ENCODE results near the gene RNF41.
"Not testable (repeated sequence)": the region's sequence is repeated elsewhere in the genome, so short reads cannot be mapped to it uniquely, and the experiment has no call there.

Gene RNF41

DNA sequence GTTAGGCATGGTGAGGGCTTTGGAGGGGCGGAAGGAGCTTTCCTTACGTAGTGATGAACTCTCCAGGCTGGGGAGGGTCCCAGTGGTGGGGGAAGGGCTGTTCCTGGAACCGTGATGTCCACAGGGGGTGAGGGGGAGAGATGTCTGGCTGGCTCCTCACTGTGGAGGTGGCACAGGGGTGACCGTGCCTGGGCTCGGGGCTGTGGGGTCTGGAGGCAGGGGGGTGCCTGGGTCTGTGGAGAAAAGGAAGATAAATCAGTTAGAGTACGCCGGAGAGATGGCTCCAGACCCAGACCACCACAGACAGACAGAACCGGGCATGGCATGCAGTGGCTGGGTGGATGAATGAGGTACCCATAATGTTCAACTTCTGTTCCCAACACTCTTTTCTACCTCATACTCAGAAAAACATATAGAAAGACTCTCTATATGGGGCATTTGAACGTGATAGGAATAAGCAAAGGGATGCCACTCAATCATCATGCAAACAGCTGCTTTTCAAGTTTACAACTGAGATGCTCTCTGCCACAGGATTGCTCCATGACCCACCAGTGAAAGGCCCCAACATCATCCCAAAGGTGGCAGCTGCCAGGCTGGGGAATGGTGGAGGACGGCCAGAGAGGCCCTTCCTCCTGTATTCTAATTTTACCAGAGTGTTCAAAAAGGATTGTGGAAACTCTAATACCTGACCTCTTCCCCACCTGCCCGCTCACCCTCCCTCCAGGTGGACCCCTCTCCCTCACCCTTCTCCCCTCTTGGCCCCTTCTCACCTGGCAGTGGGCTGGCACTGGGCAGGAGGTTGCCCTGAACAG is 58.0 kb downstream of the RNF41 start:
- no peak for DNase-seq

DNA sequence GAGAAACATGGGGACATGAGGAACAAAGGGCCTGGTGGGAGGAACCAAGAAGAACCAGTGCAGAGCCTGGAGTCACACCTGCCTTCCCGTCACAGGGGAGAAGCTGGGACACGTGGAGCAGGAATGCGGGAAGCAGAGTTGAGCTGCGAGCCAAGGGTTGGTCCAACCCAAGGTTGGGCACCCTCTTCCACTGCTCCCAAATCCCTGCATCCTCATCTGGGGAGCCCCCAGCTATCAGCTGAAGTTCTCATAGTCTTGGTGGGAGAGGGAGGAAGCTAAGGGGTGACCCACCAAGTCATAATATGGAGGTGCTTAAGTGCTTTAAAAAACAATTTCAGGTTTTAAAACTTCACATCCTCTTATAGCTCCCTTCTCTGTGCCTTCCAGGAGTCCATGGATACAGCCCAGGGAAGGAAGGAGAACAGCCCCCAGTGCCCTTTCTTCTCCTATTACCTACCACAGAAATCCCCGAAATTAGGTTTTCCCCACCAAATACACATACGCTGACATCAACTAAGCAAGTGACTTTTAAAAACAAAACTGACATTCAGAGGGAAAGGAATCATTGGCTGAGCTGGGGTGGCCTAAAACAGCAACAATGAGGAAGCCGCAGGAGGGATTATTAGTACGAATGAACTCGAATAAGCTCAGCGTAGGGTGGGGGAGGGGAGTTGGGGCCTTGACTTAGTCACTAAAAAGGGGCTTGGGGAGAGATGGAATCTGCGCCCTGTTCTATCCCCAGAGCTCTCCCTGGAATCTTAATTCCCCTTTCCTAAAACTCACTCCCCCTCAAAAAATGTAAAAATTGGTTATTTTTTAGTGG is 59.0 kb downstream of the RNF41 start:
- no peak for DNase-seq

DNA sequence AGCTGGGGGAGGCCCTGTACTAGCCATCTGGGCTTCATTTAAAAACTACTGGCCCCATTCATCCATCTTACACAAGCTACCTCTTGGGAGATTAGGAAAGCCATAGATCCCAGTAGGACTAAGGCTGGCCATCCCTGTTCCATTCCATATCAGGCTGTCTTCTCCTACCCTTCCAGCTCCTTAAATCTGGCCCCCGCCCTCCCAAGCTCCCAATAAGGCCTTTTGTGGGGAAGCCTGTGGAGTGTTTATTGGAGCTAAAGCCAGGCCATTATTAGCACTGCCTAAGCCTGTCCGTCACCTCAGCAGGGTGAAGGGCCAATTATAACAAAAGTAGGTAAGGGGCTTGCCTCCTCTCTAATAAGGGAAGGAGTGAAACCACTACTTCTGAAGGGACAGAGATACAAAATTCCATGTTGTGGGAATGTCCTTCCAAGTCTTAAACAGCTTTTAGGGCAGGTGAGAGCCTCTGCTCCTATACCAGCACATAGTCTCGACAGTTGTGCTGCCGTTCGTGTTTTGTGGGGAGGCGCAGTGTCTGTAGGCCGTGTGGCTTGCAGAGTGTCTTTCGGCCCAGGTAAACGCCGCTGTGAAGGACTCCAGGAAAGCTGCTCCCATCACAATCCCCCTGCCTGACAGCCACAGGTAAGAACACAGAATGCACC is 59.9 kb downstream of the RNF41 start:
- DNase-seq: no peak

DNA sequence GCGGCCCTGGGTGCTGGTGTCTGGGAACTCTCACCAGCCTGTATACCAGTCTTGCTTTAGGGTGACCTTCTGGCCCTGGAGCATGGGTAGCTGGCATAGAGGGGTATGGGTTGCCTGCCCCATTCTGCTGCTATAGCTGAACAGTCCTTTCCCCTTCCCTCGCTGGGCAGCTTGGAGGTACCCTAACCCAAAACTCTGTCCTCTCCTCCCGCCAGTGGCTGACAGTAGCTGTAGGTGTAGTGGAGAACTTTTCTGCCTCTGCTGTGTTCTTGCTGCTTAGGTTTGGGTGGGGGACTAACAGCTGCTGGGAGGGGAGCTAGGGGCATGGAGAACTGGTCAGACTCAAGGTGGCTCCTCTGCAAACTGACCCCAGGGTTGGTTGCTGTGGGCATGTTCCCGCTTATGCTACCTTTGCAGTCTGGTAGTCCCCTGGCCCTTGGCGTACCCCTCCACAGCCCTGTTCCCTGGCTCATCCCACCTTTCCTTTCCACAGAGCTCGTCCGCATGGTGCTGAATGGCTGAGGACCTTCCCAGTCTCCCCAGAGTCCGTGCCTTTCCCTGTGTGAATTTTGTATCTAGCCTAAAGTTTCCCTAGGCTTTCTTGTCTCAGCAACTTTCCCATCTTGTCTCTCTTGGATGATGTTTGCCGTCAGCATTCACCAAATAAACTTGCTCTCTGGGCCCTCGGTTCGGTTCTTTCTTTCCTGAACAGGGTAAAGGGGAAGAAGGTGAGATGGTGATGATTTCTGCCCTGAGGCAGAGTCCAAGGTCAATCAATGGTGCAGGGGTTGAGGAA is 60.6 kb downstream of the RNF41 start:
- DNase-seq: no peak

DNA sequence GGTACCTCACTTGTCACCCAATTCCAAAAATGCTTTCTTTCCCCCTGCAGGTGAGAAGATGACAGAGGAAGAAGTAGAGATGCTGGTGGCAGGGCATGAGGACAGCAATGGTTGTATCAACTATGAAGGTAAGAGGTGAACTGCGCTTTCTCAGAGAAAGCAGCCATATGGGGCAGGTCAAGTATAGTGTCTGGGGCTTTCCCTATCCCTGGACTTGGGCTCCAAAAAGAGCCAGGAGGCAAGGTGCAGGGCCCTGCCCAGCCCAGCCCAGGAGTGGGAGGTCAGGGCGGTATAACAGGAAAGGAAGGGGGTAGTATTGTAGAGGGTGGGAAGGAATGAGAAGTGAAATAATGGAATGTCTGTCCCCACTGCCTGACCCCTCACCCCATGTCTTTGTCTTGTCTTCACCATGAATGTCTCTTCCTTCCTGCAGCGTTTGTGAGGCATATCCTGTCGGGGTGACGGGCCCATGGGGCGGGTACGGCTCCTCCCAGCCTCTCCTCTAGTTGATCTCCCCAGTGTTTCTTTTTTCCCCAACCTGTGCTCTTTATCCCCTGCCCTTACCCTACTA is 61.4 kb downstream of the RNF41 start:
- DNase-seq: peak; percentile 87

DNA sequence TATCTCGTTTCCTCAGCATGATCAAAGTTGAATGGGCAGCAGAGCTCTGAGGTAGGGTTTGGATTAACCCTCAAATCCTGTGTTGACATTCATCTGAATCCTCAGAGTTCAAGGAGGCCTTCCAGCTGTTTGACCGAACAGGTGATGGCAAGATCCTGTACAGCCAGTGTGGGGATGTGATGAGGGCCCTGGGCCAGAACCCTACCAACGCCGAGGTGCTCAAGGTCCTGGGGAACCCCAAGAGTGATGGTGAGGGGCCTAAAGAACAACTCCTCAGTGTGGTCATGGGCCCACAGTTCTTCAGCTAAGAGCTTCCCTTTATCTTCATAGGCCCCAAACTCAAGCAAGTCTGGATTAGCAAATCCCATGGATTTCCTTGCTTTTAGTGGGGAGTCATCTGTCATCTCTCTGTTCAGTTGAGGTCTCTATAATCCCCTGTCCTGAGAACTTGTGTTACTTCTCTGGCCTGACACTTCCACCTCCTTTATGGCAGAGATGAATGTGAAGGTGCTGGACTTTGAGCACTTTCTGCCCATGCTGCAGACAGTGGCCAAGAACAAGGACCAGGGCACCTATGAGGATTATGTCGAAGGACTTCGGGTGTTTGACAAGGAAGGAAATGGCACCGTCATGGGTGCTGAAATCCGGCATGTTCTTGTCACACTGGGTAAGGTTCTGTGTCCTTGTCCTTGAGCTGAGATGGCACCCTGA is 62.1 kb downstream of the RNF41 start:
- DNase-seq: no peak

DNA sequence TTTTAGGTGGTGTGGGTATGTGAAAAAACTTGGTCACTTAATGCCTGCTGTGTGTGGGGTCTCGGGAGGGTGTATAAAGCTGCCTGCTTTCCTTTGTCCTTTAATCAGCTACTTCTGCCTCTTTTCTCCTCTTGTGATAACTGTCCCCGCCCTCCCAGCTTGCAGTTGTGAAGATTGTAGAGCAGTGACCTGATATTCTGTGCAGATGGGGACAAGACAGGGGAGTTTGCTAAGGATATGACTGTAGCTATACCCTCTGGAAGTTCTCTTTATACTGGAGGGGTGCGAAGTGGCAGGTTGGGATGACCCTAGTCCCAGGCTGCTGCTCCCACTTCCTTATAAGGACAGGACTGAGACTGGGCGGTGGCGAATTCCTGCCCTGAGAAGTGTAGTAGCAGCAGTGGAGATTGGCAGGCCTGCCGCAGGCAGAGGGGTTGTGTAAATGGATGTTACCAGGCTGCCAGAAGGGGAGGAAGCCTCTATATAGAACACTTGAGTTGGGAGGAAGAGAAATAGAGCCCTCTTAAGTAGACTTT is 62.7 kb downstream of the RNF41 start:
- peak; percentile 73 for DNase-seq

DNA sequence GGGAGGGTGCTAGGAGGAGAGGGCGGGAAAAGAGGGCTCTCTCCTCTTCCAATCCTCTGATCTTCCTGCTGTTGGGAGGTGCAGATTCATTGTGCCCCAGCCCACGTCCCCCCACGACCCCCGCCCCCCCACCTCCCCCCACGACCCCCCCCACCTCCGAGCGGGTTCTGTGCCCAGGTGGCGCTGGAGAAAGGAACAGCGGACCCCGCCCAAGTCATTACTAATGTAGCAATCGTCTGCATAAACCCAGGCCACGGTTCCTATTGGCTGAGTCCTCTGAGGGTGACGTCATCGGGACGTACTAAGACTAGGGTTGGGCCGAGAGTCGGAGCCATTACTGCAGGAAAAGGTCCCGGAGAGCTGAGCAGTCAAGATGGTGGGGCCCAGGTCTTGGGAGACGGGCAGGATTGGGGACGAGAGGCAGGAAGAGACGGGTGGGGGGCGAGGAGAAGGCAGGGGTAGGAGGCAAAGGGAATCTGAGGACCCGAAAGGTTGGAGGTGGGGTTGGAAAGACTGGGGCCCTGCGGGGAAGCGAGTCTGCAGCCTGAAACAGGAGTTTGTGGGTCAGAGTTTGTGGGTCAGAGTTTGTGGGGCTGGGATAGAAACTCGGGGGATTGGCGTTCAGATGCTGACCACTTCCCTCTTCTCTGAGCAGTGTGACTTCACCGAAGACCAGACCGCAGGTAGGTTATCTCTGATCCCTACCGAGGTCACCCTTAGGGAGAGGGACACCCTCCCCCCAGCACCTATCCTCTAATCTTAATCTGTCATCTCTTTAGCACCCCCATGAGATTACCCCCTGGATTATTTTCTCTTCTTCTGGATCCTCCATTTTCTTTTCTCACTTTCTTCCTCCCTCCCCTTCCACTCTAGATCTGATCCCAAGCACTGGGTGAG is 63.4 kb downstream of the RNF41 start, which contains the start of gene MYL6:
MYL6 (plus strand) TSS at position 331 of the 897 bp plus-strand sequence; CDS start at position 374, 43 bp downstream.
- peak; percentile 95 for DNase-seq

DNA sequence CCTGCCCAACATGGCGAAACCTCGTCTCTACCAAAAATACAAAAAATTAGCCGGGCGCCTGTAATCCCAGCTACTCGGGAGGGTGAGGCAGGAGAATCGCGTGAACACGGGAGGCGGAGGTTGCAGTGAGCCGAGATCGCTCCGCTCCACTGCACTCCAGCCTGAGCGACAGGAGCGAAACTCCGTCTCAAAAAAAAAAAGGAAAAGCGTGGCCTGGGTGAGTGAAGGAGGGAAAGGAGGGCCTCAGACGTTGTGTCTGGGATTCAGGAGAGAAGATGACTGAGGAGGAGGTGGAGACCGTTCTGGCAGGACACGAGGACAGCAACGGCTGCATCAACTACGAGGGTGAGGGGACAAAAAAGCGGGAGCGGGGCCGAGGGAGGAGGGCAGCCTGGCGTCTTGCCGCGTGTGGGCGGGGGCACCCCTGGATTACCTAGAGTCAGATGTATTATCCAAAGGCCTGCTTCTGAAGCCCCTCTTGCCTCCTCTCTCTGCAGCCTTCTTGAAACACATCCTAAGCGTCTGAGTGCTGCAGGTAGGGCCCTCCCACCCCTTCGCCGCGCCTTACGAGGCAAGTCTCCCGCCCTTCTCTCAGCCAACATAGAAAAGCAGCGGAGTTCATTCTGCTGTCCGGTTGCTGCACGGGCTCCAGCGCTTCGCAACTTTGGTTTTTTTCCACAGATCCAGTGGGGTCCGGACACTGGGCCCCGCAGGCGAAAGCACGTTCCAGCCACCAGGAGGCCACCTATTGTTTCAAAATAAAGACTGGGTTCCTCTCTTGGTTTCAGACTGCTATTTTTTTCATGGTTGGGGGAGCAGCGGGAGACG is 64.3 kb downstream of the RNF41 start:
- DNase-seq: peak; percentile 84

DNA sequence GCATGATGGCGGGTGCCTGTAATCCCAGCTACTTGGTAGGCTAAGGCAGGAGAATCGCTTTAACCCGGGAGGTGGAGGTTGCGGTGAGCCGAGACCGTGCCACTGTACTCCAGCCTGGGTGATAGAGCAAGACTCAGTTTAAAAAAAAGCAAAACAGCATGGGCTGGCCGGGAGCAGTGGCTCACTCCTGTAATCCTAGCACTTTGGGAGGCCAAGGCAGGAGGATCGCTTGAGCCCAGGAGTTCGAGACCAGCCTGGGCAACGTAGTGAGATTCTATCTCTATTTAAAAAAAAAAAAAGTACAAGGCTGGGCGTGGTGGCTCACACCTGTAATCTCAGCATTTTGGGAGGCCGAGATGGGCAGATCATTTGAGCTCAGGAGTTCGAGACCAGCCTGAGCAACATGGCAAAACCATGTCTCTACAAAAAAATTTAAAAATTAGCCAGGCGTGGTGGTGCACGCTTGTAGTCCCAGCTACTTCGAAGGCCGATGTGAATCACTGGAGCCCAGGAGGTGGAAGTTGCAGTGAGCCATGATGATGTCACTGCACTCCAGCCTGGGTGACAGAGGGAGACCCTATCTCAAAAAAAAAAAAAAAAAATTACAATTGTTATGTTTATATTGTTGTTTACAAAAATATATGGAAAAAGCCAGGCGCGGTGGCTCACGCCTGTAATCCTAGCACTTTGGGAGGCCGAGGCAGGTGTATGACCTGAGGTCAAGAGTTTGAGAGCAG is 65.1 kb downstream of the RNF41 start:
- not testable (repeated sequence) for DNase-seq

DNA sequence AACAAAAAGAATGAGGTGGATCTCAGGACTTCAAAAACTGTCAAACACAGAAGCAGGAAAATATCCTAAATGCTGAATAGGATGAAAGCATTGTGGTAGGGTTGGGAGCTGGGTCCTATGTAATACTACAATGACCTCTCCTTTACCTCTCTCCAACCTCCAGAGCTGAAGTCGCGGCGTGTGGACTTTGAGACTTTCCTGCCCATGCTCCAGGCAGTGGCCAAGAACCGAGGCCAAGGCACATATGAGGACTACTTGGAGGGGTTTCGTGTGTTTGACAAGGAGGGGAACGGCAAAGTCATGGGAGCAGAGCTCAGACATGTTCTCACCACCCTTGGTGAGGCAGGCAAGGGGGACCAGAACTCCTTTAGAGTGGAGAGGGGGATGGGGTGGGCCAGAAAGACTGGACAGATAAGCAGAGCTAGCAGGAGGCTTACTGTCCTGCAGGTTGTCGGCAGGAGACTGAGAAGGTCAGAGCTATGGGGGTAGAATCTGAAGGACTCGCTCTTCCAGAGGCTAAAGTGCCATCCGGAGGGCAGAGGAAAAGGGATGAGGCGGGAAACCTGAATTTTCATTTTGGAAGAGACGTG is 66.4 kb downstream of the RNF41 start:
- no peak for DNase-seq

DNA sequence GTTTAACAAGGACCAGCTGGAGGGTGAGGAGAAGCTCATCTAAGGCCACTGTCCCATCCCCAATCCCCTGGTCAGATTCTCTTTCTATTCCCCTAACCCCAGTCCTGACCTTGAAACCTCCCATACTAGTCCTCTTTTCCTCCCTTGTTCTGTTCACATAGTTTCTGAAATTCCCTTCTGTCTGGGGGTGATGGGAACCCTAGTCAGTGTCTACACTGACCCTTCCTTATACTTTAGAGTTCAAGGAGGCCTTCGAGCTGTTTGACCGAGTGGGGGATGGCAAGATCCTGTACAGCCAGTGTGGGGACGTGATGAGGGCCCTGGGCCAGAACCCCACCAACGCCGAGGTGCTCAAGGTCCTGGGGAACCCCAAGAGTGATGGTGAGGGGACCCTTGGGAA is 66.9 kb downstream of the RNF41 start:
- DNase-seq: no peak

DNA sequence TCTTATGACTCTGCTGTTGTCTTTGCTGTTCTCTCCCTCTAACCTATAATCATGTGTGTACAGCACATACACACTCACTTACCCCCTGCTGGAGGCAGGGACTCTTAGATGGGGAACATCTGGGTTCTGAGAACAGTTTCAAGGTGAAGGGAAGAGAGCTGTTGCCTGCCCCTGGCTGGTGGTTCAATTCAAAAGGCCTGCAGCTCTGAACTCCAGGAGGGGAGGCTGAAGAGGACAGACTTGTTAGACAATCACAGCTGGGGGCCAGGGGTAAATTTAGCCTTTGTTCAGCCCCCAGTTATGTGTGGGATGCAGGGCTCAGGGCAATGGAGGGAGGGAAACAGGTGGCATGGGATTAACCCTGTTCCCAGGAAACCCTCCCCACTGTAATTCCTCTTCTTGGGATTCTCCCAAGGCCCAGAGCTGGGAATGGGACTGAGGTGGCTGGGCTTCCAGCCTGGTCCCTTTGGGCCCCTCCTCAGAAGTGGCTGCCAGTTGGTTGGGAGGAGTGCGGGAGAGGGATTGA is 67.4 kb downstream of the RNF41 start:
- DNase-seq: no peak

DNA sequence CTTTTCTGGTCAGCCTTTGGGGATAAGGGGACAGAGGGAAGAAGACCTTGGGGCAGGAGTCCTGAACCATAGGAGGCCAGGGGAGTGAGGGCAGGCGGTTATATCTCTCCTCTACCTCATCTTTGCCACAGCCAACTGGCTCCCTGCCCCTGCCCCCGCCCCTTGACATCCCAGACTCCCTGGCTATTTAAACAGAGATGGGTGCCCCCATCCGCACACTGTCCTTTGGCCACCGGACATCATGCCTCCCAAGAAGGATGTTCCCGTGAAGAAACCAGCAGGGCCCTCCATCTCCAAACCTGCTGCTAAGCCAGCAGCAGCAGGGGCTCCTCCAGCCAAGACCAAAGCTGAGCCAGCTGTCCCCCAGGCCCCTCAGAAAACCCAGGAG is 68.0 kb downstream of the RNF41 start:
- no peak for DNase-seq

DNA sequence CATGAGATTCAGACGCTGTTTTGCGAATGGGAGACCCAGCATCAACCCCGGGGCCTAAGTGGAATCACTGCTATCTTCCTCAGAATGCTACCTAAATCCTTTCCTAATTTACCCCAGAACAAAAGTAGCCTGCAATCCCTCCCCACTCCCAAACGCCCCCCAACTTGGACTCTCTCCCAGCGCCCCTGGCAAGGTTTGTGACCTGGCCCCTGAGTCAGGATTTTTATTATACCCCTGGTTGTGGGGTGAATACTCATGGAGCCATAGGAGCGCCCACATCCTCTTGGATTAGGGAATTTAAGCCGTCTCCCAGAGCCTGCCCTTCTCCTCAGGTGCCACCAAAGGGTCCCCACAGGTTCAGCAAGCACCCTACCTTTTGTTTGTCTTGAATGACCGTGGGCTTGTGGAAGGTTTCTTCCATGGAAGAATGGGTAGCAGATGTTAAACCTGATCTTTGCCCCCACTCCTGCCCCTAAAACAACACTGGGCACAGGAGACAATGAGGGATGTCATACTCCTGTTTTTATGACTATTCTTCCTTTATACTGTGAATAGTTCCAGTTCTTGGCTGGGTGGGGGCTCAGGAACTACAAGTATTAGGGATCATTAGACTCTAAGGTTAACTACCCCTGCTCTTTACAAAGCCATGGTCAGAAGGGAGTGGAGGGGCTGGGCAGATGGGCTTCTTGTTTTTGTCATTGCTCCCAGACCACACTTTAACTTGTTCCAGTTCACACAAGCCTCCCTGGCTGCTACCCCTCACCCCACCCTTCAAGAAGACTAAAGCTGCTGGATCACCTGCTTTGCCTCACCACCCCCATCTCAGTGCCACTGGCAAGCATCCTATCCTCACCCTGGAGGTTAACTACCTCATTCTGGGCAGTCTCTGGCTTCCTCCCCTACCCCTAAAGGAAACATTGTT is 68.7 kb downstream of the RNF41 start:
- DNase-seq: no peak
